Heart left ventricle (tissue), 13 donors: ENCODE measurements around the gene DCHS1.
A peak's percentile ranks its signal among the peaks of the same experiment; 100 is the strongest.

ENCODE experiments used
- CTCF ChIP-seq, 12 donors: fragments of 200-600 bp; sonication (generic) in 4 of 12; IDR thresholded peaks; one replicate each; pipeline versions ENCODE4 v1.5.0 to v1.8.0; 2018 to 2022; ENCODE audit warnings: antibody characterized with exemption in 12 of 12, mild to moderate bottlenecking in 5 of 12
- POLR2A ChIP-seq, 2 donors: fragments of 450-650 bp; IDR thresholded peaks; one replicate each; pipeline ENCODE4 v1.6.1; 2017; ENCODE audit warnings: antibody characterized with exemption in 2 of 2, mild to moderate bottlenecking in 2 of 2, moderate library complexity in 2 of 2
- donor health status: ischemic (EF 13 %, LVEDD 7.1; RV severe dilation, severe dysfunction).
- donor health status: DM: no; HTN: yes; CAD: no.
- donor health status: DM: no; HTN: no; CAD: no.
- donor health status: ischemic (EF 25% LVEDD 6.9; RV normal size, moderate dysfunction).
- donor health status: ischemic (EF 25% LVEDD 5.7; RV mildly dilated, moderate dysfunction).
- donor health status: ischemic (EF 35%, LVEDD 5.7; RV mildly dilated, moderate dysfunction).
- donor health status: nonischemic (EF 11% LVEDD 7.7; RV severe dilation, severe dysfunction).
- donor health status: DM: yes; HTN: yes; CAD: no.
- donor health status: PGD.
- donor health status: ischemic (EF 29% LVEDD 5.4; RV normal size, mild dysfunction).
- donor health status: nonischemic (EF 23%, LVEDD 6.1; RV moderate dilation, normal function).

- peak; percentile 54 to 86 for TF ChIP-seq POLR2A (IDR thresholded peaks at IDR 0.05)
- peak in 8 of 12 donors; percentile 8 to 63 (median 38) for TF ChIP-seq CTCF (IDR thresholded peaks at IDR 0.05)
These were observed 52.1 kb downstream of the DCHS1 start, which contains the start of the genes ILK and RRP8 for GRCh38 chr11:6603287-6604080.
